HCT116 (cell line): ENCODE data around the gene OR6X1. TPM values are rescaled to one million over a fixed set of nuclear protein-coding genes. Genes with fewer than 3 reads are reported as not detected.

Experiments used
- ATAC-seq: fragments of 200-7000 bp; cut with Tn5 transposase; 2 replicates; pipeline ENCODE4 v1.9.1; 2020; ENCODE audit warnings: mild to moderate bottlenecking, moderate library complexity
- BruUV-seq: library from RNA; stranded (reverse); fragments of 400-500 nt; replicated peaks from 2 replicates; lab custom pipeline; 2021; lab: Mats Ljungman, UMichigan
- CTCF ChIA-PET: fragments of 300-600 bp; sonication (Branson Sonifier 250); formaldehyde crosslinking; loops from one replicate; lab custom pipeline; 2021; ENCODE audit warnings: antibody characterized with exemption; lab: Charles Lee
- POLR2A ChIA-PET: fragments of 300-600, 350-600 bp; sonication (Branson Sonifier 250); formaldehyde crosslinking; loops from one replicate; lab custom pipeline; 2021; ENCODE audit warnings: antibody characterized with exemption; lab: Charles Lee
- RAD21 ChIA-PET, 2 experiments: fragments of 300-600 bp; sonication (Branson Sonifier 250); formaldehyde crosslinking; loops; one replicate each; lab custom pipeline; 2023; ENCODE audit warnings: low total read pairs in 2 of 2; ENCODE audit not compliant: uncharacterized antibody in 2 of 2, unreplicated experiment in 2 of 2, low non-redundant PET in 1 of 2; lab: Charles Lee
- DNase-seq: peaks from one replicate; pipeline ENCODE4 v3.0.0-alpha.2; 2010; ENCODE audit warnings: low read depth, low spot score
- H2AFZ ChIP-seq: fragments of 200-600 bp; shearing (Covaris generic), sonication (generic); 2 replicates; pipeline ENCODE4 v1.6.1; 2017; ENCODE audit warnings: low read depth, mixed run types, mixed read lengths, antibody characterized with exemption, low read length; ENCODE audit not compliant: poor library complexity, severe bottlenecking
- H3K27ac ChIP-seq: 2 replicates; pipeline ENCODE4 v1.5.1; 2012; ENCODE audit warnings: low read depth, low read length
- H3K27me3 ChIP-seq: fragments of 200-600 bp; sonication (generic); 2 replicates; pipeline ENCODE4 v1.6.1; 2016; ENCODE audit warnings: mixed run types, low read length, mixed read lengths; ENCODE audit not compliant: insufficient read depth
- H3K36me3 ChIP-seq, 2 experiments: fragments of 200-500 bp in 1 of 2; fragments of 200-600 bp in 1 of 2; sonication (Bioruptor generic) in 1 of 2; sonication (generic) in 1 of 2; 2 replicates each; pipeline versions ENCODE4 v1.5.1 to v1.6.1; 2014 to 2016; ENCODE audit warnings: low read length in 2 of 2, inconsistent platforms in 1 of 2, mixed read lengths in 1 of 2, mixed run types in 1 of 2; ENCODE audit not compliant: insufficient read depth in 2 of 2, control insufficient read depth in 1 of 2
- H3K4me1 ChIP-seq, 2 experiments: fragments of 200-600 bp in 1 of 2; sonication (generic) in 1 of 2; 2 replicates each; pipeline versions ENCODE4 v1.5.1 to v1.6.1; 2012 to 2017; ENCODE audit warnings: low read length in 2 of 2, inconsistent platforms in 1 of 2, mild to moderate bottlenecking in 1 of 2, mixed read lengths in 1 of 2, mixed run types in 1 of 2, moderate library complexity in 1 of 2; ENCODE audit not compliant: insufficient read depth in 2 of 2, control insufficient read depth in 1 of 2
- H3K4me2 ChIP-seq: fragments of 200-600 bp; sonication (generic); 2 replicates; pipeline ENCODE4 v1.6.1; 2017; ENCODE audit warnings: mixed run types, low read length, mixed read lengths
- H3K4me3 ChIP-seq, 2 experiments: fragments of 200-600 bp in 1 of 2; sonication (generic) in 1 of 2; replicated peaks in 1 of 2; 2 replicates each; pipeline ENCODE4 v1.5.1; 2011 to 2016; ENCODE audit warnings: low read length in 2 of 2, control low read depth in 1 of 2, low read depth in 1 of 2, mild to moderate bottlenecking in 1 of 2, mixed read lengths in 1 of 2, mixed run types in 1 of 2
- H3K79me2 ChIP-seq: fragments of 200-600 bp; sonication (generic); 2 replicates; pipeline ENCODE4 v1.6.1; 2017; ENCODE audit warnings: mild to moderate bottlenecking, mixed run types, low read length, moderate library complexity, mixed read lengths; ENCODE audit not compliant: insufficient read depth
- H3K9ac ChIP-seq: fragments of 200-600 bp; sonication (generic); 2 replicates; pipeline ENCODE4 v1.6.1; 2016; ENCODE audit warnings: low read length, mixed read lengths
- H3K9me2 ChIP-seq: fragments of 200-600 bp; sonication (generic), shearing (Covaris generic); 2 replicates; pipeline ENCODE4 v1.6.1; 2017; ENCODE audit warnings: mixed run types, mild to moderate bottlenecking, moderate library complexity; ENCODE audit not compliant: insufficient read depth
- H3K9me3 ChIP-seq, 2 experiments: fragments of 200-500 bp in 1 of 2; fragments of 200-600 bp in 1 of 2; sonication (Bioruptor generic) in 1 of 2; sonication (generic) in 1 of 2; 2 replicates each; pipeline ENCODE4 v1.6.1; 2014 to 2017; ENCODE audit warnings: low read length in 2 of 2, mixed read lengths in 2 of 2, inconsistent platforms in 1 of 2, low read depth in 1 of 2, mild to moderate bottlenecking in 1 of 2, mixed run types in 1 of 2, moderate library complexity in 1 of 2; ENCODE audit not compliant: control insufficient read depth in 1 of 2, insufficient read depth in 1 of 2
- H4K20me1 ChIP-seq: fragments of 200-600 bp; sonication (generic), shearing (Covaris generic); 2 replicates; pipeline ENCODE4 v1.6.1; 2017; ENCODE audit warnings: mixed run types, mild to moderate bottlenecking, moderate library complexity; ENCODE audit not compliant: insufficient read depth
- ATF3 ChIP-seq: IDR thresholded peaks from 2 replicates; pipeline ENCODE4 v1.6.1; 2012
- EGR1 ChIP-seq: IDR thresholded peaks from 2 replicates; pipeline ENCODE4 v1.6.1; 2012; ENCODE audit warnings: low read depth
- ELF1 ChIP-seq: IDR thresholded peaks from 2 replicates; pipeline ENCODE4 v1.6.1; 2012; ENCODE audit warnings: low read depth, borderline replicate concordance
- EZH2phosphoT487 ChIP-seq: fragments of 200-600 bp; IDR thresholded peaks from 2 replicates; pipeline ENCODE4 v1.6.1; 2018; ENCODE audit warnings: antibody characterized with exemption, borderline replicate concordance
- FOSL1 ChIP-seq: IDR thresholded peaks from 2 replicates; pipeline ENCODE4 v1.6.1; 2012; ENCODE audit warnings: low read depth
- POLR2A ChIP-seq: IDR thresholded peaks from 2 replicates; pipeline ENCODE4 v1.7.0; 2011; ENCODE audit warnings: borderline replicate concordance; ENCODE audit not compliant: insufficient read depth, insufficient read length; ENCODE audit errors: extremely low read depth
- POLR2AphosphoS5 ChIP-seq: IDR thresholded peaks from 2 replicates; pipeline ENCODE4 v1.6.1; 2011; ENCODE audit warnings: mild to moderate bottlenecking, low read depth, low read length, moderate library complexity
- RAD21 ChIP-seq: IDR thresholded peaks from 2 replicates; pipeline ENCODE4 v1.6.1; 2012; ENCODE audit warnings: low read depth, mild to moderate bottlenecking
- SP1 ChIP-seq: IDR thresholded peaks from 2 replicates; pipeline ENCODE4 v1.6.1; 2012; ENCODE audit warnings: low read depth
- SRF ChIP-seq: IDR thresholded peaks from 2 replicates; pipeline ENCODE4 v1.6.1; 2012; ENCODE audit warnings: low read depth
- TCF7L2 ChIP-seq: IDR thresholded peaks from 2 replicates; pipeline ENCODE4 v1.7.0; 2011; ENCODE audit warnings: borderline replicate concordance, inconsistent platforms; ENCODE audit not compliant: insufficient read depth, insufficient read length; ENCODE audit errors: extremely low read depth
- YY1 ChIP-seq: IDR thresholded peaks from 2 replicates; pipeline ENCODE4 v1.6.1; 2011; ENCODE audit warnings: low read length, low read depth, moderate library complexity, mild to moderate bottlenecking; ENCODE audit not compliant: insufficient replicate concordance; ENCODE audit errors: extremely low read depth
- ZNF274 ChIP-seq: fragments of 200-500 bp; sonication (Bioruptor generic); IDR thresholded peaks from 2 replicates; pipeline ENCODE4 v1.6.1; 2014; ENCODE audit warnings: mild to moderate bottlenecking, low read depth, low read length, inconsistent platforms
- intact Hi-C: fragments of 100-400 bp; cut with micrococcal nuclease; formaldehyde crosslinking; loops from 2 replicates; pipeline ENCODE4 v1.10.0; 2022
- total RNA-seq: library from RNA; stranded (reverse); gene quantifications from one replicate; pipeline ENCODE4 v1.2.1, GENCODE V29; 2021; ENCODE audit not compliant: unreplicated experiment
- TF ChIP-seq, protein P1 (sequence below): IDR thresholded peaks from 2 replicates; pipeline ENCODE4 v1.6.1; 2012; ENCODE audit warnings: low read depth
- TF ChIP-seq, protein P2 (sequence below): IDR thresholded peaks from 2 replicates; pipeline ENCODE4 v1.6.1; 2012

OR6X1 gene
- total RNA-seq, 1 experiment from 2014 or later: not detected

DNA sequence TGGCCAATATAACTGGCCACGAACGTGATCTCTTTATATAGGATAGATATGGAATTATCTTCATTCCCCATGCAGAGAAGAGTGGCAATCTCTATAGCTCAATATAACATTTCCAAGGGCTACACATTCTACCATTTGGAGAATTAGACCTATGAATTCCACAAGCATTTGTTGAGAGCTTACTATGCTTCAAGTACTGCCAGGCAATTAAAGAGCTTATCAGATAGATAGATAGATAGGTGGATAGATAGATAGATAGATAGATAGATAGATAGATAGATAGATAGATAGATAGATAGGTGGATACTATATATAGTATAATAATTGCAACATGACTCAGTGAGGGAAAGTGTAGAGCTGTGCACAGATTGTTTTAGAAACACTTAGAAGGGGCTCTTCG is 1.5 kb upstream of the OR6X1 start (continued):
- TF ChIP-seq TCF7L2 (no peak), SP1 (no peak), RAD21 (no peak), YY1 (no peak), EGR1 (no peak), FOSL1 (no peak)
- TF ChIP-seq, protein P1, sequence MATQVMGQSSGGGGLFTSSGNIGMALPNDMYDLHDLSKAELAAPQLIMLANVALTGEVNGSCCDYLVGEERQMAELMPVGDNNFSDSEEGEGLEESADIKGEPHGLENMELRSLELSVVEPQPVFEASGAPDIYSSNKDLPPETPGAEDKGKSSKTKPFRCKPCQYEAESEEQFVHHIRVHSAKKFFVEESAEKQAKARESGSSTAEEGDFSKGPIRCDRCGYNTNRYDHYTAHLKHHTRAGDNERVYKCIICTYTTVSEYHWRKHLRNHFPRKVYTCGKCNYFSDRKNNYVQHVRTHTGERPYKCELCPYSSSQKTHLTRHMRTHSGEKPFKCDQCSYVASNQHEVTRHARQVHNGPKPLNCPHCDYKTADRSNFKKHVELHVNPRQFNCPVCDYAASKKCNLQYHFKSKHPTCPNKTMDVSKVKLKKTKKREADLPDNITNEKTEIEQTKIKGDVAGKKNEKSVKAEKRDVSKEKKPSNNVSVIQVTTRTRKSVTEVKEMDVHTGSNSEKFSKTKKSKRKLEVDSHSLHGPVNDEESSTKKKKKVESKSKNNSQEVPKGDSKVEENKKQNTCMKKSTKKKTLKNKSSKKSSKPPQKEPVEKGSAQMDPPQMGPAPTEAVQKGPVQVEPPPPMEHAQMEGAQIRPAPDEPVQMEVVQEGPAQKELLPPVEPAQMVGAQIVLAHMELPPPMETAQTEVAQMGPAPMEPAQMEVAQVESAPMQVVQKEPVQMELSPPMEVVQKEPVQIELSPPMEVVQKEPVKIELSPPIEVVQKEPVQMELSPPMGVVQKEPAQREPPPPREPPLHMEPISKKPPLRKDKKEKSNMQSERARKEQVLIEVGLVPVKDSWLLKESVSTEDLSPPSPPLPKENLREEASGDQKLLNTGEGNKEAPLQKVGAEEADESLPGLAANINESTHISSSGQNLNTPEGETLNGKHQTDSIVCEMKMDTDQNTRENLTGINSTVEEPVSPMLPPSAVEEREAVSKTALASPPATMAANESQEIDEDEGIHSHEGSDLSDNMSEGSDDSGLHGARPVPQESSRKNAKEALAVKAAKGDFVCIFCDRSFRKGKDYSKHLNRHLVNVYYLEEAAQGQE: no peak

DNA sequence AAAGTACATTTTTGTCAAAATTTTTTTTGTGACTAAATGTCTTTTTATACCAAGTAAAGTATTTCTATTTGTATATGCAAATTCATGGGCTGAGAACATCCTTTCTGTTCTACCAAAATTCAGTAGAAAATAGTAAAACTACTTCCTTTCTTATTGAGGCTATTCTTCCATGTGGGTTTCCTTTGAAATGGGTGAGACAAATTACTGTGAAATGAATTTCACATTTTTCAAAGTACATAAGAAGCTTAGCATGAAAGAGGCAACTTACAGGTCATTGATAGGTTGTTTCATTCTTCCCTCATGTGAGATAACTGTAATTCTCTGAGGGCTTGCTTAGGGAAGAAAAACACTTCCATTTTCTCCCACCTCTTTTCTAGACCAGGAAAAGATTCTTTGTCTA is 1.0 kb upstream of the OR6X1 start:
- ChIA-PET RAD21 (no interaction called here), CTCF (no interaction called here), POLR2A (no interaction called here)
- no peaks in the 10 kb centered on the region for H4K20me1 ChIP-seq
- no peak overlapping the region for H3K4me3 ChIP-seq
- intact Hi-C loops: no loop called here
- no peaks in the 10 kb centered on the region for H3K9me3 ChIP-seq
- no TSS peak for BruUV-seq
- peaks cover 57% of the 10 kb centered on the region for H3K27me3 ChIP-seq
- DNase-seq: no peak
- TF ChIP-seq, protein P1: no peak
- TF ChIP-seq EZH2phosphoT487 (no peak), ZNF274 (no peak), FOSL1 (no peak), EGR1 (no peak), POLR2A (no peak), POLR2AphosphoS5 (no peak), ATF3 (no peak), SRF (no peak), YY1 (no peak), ELF1 (no peak)
- TF ChIP-seq, protein P2, sequence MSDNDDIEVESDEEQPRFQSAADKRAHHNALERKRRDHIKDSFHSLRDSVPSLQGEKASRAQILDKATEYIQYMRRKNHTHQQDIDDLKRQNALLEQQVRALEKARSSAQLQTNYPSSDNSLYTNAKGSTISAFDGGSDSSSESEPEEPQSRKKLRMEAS: no peak
- H2AFZ ChIP-seq: no peak overlapping the region
- no peaks in the 10 kb centered on the region for H3K9me2 ChIP-seq
- ATAC-seq: no peak
- H3K4me1 ChIP-seq: no peaks in the 10 kb centered on the region
- H3K27ac ChIP-seq: no peak overlapping the region
- H3K4me2 ChIP-seq: no peak overlapping the region
- H3K36me3 ChIP-seq: no peaks in the 10 kb centered on the region
- H3K79me2 ChIP-seq: no peaks in the 10 kb centered on the region
- H3K9ac ChIP-seq: no peak overlapping the region
